Measurements from ENCODE around the gene ESYT2. TPM values are rescaled to one million over a fixed set of nuclear protein-coding genes. Genes with fewer than 3 reads are reported as not detected.

ESYT2 gene
- total RNA-seq, 2 donors from 2014 or later: 30.7 to 36.9 TPM

DNA sequence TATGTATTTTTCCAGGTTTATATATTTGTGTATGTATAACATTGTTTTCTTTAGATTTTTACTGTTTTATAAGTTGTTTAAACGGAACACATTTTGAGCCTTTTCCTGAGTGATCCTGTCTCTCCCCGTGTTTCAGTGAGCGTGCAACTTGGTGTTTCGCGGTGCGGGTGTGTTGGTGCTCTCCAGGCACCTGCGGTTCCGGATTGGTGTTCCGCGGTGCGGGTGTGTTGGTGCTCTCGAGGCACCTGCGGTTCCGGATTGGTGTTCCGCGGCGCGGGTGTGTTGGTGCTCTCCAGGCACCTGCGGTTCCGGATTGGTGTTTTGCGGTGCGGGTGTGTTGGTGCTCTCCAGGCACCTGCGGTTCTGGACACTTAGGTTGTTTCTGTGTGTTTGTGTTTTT lies 47.7 kb upstream of the ESYT2 start:
- Histone ChIP-seq H3K27me3 (ENCODE audit: control insufficient read depth, insufficient read depth, low read length, poor library complexity, severe bottlenecking) (no peaks in the 10 kb centered on the region), H3K36me3 (ENCODE audit: control insufficient read depth, insufficient read depth, low read length) (peaks cover 24% of the 10 kb centered on the region), H3K9ac (ENCODE audit: extremely low read depth, low read length, poor library complexity, severe bottlenecking) (no peak overlapping the region), H3K4me1 (ENCODE audit: control insufficient read depth, insufficient read depth, low read length) (no peaks in the 10 kb centered on the region), H3K27ac (ENCODE audit: low read depth, low read length) (no peak overlapping the region), H3K9me3 (ENCODE audit: control insufficient read depth, low read length) (no peaks in the 10 kb centered on the region), H3K4me3 (ENCODE audit: low read length) (no peak overlapping the region)
- H3K27ac Mint-ChIP-seq: no peak overlapping the region
- H3K9me3 Mint-ChIP-seq: no peaks in the 10 kb centered on the region
- peak; percentile 13 for DNase-seq
- H3K36me3 Mint-ChIP-seq (ENCODE audit: low read depth): peaks cover 63% of the 10 kb centered on the region
- H3K27me3 Mint-ChIP-seq (ENCODE audit: insufficient read depth): no peaks in the 10 kb centered on the region
- TF ChIP-seq, protein P1, sequence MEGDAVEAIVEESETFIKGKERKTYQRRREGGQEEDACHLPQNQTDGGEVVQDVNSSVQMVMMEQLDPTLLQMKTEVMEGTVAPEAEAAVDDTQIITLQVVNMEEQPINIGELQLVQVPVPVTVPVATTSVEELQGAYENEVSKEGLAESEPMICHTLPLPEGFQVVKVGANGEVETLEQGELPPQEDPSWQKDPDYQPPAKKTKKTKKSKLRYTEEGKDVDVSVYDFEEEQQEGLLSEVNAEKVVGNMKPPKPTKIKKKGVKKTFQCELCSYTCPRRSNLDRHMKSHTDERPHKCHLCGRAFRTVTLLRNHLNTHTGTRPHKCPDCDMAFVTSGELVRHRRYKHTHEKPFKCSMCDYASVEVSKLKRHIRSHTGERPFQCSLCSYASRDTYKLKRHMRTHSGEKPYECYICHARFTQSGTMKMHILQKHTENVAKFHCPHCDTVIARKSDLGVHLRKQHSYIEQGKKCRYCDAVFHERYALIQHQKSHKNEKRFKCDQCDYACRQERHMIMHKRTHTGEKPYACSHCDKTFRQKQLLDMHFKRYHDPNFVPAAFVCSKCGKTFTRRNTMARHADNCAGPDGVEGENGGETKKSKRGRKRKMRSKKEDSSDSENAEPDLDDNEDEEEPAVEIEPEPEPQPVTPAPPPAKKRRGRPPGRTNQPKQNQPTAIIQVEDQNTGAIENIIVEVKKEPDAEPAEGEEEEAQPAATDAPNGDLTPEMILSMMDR (conservative IDR thresholded peaks at IDR 0.05): no peak
- no peak overlapping the region for H3K4me3 Mint-ChIP-seq
- H3K4me1 Mint-ChIP-seq: no peaks in the 10 kb centered on the region
- 96 to 100% methylated on average over 7 to 23 of the region's 23 CpGs for WGBS, 2 experiments (ENCODE audit: insufficient coverage in 1 of 2, insufficient read length in 1 of 2)

DNA sequence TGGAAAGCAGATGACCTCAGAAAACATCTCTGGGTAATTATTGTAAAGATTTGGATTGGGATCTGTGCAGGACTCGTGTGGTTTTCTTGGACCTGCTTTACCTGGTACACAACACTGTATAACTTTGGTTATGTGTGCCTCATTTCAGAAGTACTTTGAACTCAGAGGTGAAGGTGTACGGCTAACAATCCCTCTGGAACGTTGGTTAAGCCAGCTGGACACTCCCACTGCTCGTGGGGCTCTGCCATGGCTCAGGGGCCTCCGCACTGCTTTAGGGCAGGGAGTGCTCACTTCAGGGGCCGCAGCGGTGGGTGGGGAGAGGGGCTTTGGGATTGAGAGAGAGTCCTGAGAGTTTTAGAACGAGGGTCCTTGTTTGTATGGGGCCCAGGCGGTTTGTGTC lies 40.6 kb upstream of the ESYT2 start:
- Mint-ChIP-seq H3K4me3 (no peak overlapping the region), H3K27me3 (ENCODE audit: insufficient read depth) (no peaks in the 10 kb centered on the region), H3K9me3 (no peaks in the 10 kb centered on the region), H3K4me1 (no peaks in the 10 kb centered on the region), H3K27ac (no peak overlapping the region), H3K36me3 (ENCODE audit: low read depth) (peaks cover 29% of the 10 kb centered on the region)
- Histone ChIP-seq H3K27me3 (ENCODE audit: control insufficient read depth, insufficient read depth, low read length, poor library complexity, severe bottlenecking) (no peaks in the 10 kb centered on the region), H3K36me3 (ENCODE audit: control insufficient read depth, insufficient read depth, low read length) (peaks cover 21% of the 10 kb centered on the region), H3K4me1 (ENCODE audit: control insufficient read depth, insufficient read depth, low read length) (no peaks in the 10 kb centered on the region), H3K9me3 (ENCODE audit: control insufficient read depth, low read length) (no peaks in the 10 kb centered on the region), H3K4me3 (ENCODE audit: low read length) (no peak overlapping the region), H3K27ac (ENCODE audit: low read depth, low read length) (no peak overlapping the region), H3K9ac (ENCODE audit: extremely low read depth, low read length, poor library complexity, severe bottlenecking) (no peak overlapping the region)
- WGBS, 2 experiments (ENCODE audit: insufficient coverage in 1 of 2, insufficient read length in 1 of 2): 91 to 93% methylated on average over 4 to 8 of the region's 9 CpGs
- TF ChIP-seq, protein P1 (conservative IDR thresholded peaks at IDR 0.05): no peak
- no peak for DNase-seq

- peak overlapping the region; percentile 24 for H3K27ac ChIP-seq (ENCODE audit: low read depth, low read length)
- H3K9ac ChIP-seq (ENCODE audit: extremely low read depth, low read length, poor library complexity, severe bottlenecking): no peak overlapping the region
- H3K27ac Mint-ChIP-seq: peak overlapping the region; percentile 52
These were observed 39.6 kb upstream of the ESYT2 start for GRCh38 chr7:158868764-158869410.

More at GRCh38 chr7:158868764-158869410, 39.6 kb upstream of the ESYT2 start:
- no peaks in the 10 kb centered on the region for H3K9me3 Mint-ChIP-seq
- H3K27me3 Mint-ChIP-seq (ENCODE audit: insufficient read depth): no peaks in the 10 kb centered on the region
- TF ChIP-seq, protein P1 (conservative IDR thresholded peaks at IDR 0.05): no peak
- no peak overlapping the region for H3K4me3 ChIP-seq (ENCODE audit: low read length)
- H3K4me1 Mint-ChIP-seq: peaks cover 3% of the 10 kb centered on the region
- H3K36me3 Mint-ChIP-seq (ENCODE audit: low read depth): peaks cover 21% of the 10 kb centered on the region
- H3K36me3 ChIP-seq (ENCODE audit: control insufficient read depth, insufficient read depth, low read length): peaks cover 21% of the 10 kb centered on the region
- H3K4me3 Mint-ChIP-seq: no peak overlapping the region
- H3K4me1 ChIP-seq (ENCODE audit: control insufficient read depth, insufficient read depth, low read length): no peaks in the 10 kb centered on the region
- WGBS, 2 experiments (ENCODE audit: insufficient coverage in 1 of 2, insufficient read length in 1 of 2): 88 to 100% methylated on average over 3 to 7 of the region's 7 CpGs
- no peaks in the 10 kb centered on the region for H3K9me3 ChIP-seq (ENCODE audit: control insufficient read depth, low read length)
- H3K27me3 ChIP-seq (ENCODE audit: control insufficient read depth, insufficient read depth, low read length, poor library complexity, severe bottlenecking): no peaks in the 10 kb centered on the region
- peak; percentile 22 for DNase-seq
